K562 (cell line): ENCODE data around the gene TCFL5. TPM values are rescaled to one million over a fixed set of nuclear protein-coding genes. Genes with fewer than 3 reads are reported as not detected.

Experiments
- CLOCK ChIP-seq: fragments of 250-450 bp; sonication (Bioruptor Pico); IDR thresholded peaks from 2 replicates; pipeline ENCODE4 v1.4.0; 2020; ENCODE audit warnings: mild to moderate bottlenecking, moderate library complexity, borderline replicate concordance
- E2F1 ChIP-seq: sonication (generic); formaldehyde crosslinking; IDR thresholded peaks from 2 replicates; pipeline ENCODE4 v1.8.1; 2023; ENCODE audit warnings: mild to moderate bottlenecking, missing genetic modification reagents, moderate library complexity
- E2F8 ChIP-seq: fragments of 450-650 bp; IDR thresholded peaks from 2 replicates; pipeline ENCODE4 v1.7.1; 2018; ENCODE audit warnings: mild to moderate bottlenecking, low read depth; ENCODE audit not compliant: partially characterized antibody
- MBD1 ChIP-seq: fragments of 250-450 bp; sonication (Bioruptor Pico); IDR thresholded peaks from 2 replicates; pipeline ENCODE4 v1.8.0; 2022; ENCODE audit warnings: inconsistent platforms
- MBD2 ChIP-seq: sonication (generic); IDR thresholded peaks from 2 replicates; pipeline ENCODE4 v1.6.1; 2016; ENCODE audit warnings: low read depth, borderline replicate concordance
- MTA1 ChIP-seq: fragments of 450-650 bp; IDR thresholded peaks from 2 replicates; pipeline ENCODE4 v1.6.1; 2017; ENCODE audit warnings: borderline replicate concordance
- PRMT5 ChIP-seq: sonication (generic); formaldehyde crosslinking; IDR thresholded peaks from 2 replicates; pipeline ENCODE4 v1.5.0; 2020; ENCODE audit warnings: missing genetic modification reagents
- TGIF2 ChIP-seq: sonication (generic); formaldehyde crosslinking; IDR thresholded peaks from 2 replicates; pipeline ENCODE4 v1.8.1; 2022; ENCODE audit warnings: mild to moderate bottlenecking, missing genetic modification reagents, moderate library complexity
- ZBTB17 ChIP-seq: fragments of 450-650 bp; formaldehyde crosslinking; IDR thresholded peaks from 2 replicates; pipeline ENCODE4 v1.4.0; 2020; ENCODE audit warnings: mild to moderate bottlenecking
- ZNF707 ChIP-seq: fragments of 250-450 bp; sonication (Bioruptor Pico); conservative IDR thresholded peaks from 2 replicates; pipeline ENCODE4 v1.8.0; 2022; ENCODE audit warnings: inconsistent platforms, mild to moderate bottlenecking, moderate library complexity
- polyA plus RNA-seq, 8 experiments: library from polyadenylated mRNA; depleted of rRNA in 4 of 8; stranded (reverse) in 5 of 8; unstranded in 3 of 8; fragments of >200 nt; fragmentation: Nextera tagmentation in 2 of 8; fragmentation: Illumina TruSeq in 1 of 8; extraction: Ambion mirVana in 2 of 8; extraction: Trizol in 1 of 8; gene quantifications; 2 replicates each; pipeline versions ENCODE4 v1.2.1 to v1.2.3, GENCODE V29; 2011 to 2014; ENCODE audit warnings: inconsistent platforms in 1 of 8, missing spikeins in 1 of 8
- total RNA-seq, 7 experiments: library from RNA; depleted of rRNA in 6 of 7; stranded (reverse); fragments of >200 nt in 6 of 7; fragmentation: Illumina TruSeq in 2 of 7; extraction: Trizol in 2 of 7; gene quantifications; 2 replicates each; pipeline versions ENCODE4 v1.2.1 to v1.2.3, GENCODE V29; 2011 to 2021; ENCODE audit warnings: low replicate concordance in 1 of 7

TCFL5 gene
- total and polyA plus RNA-seq, 9 of the 15 experiments (the other 6 are each of a cell fraction or from before 2014, with no cell fraction given): 1.00 to 12.6 (median 9.1) TPM

- TF ChIP-seq MTA1 (no peak), MBD1 (CRISPR knock-in tag) (no peak), E2F8 (no peak), E2F1 (no peak), CLOCK (CRISPR knock-in tag) (no peak), ZNF707 (no peak), MBD2 (no peak), ZBTB17 (CRISPR knock-in tag) (no peak), PRMT5 (no peak), TGIF2 (CRISPR knock-in tag) (no peak)
Observed at GRCh38 chr20:62886709-62887058, 25.1 kb upstream of the TCFL5 start (continued).
